HG02588 (cell line): Measurements from ENCODE around the gene ZCCHC14.
"Not testable (repeated sequence)": the region's sequence is repeated elsewhere in the genome, so short reads cannot be mapped to it uniquely, and the experiment has no call there.

Experiments used
- ATAC-seq: cut with Tn5 transposase; IDR thresholded peaks from one replicate; pipeline ENCODE4 v1.9.1; 2021; ENCODE audit warnings: mild to moderate bottlenecking, moderate library complexity; ENCODE audit not compliant: unreplicated experiment

The ZCCHC14 gene

GRCh38 chr16:87366930-87367329, 125.9 kb downstream of the ZCCHC14 start:
- no peak for ATAC-seq

GRCh38 chr16:87366288-87366687, 126.5 kb downstream of the ZCCHC14 start:
- ATAC-seq, result no peak

GRCh38 chr16:87365021-87365713, 127.7 kb downstream of the ZCCHC14 start:
- ATAC-seq, result no peak

GRCh38 chr16:87363771-87364455, 128.9 kb downstream of the ZCCHC14 start:
- ATAC-seq, result no peak

- not testable (repeated sequence) for ATAC-seq
Measured at GRCh38 chr16:87362828-87363559, 129.8 kb downstream of the ZCCHC14 start.

GRCh38 chr16:87361916-87362619, 130.8 kb downstream of the ZCCHC14 start:
- ATAC-seq, result no peak

GRCh38 chr16:87360862-87361610, 131.8 kb downstream of the ZCCHC14 start:
- ATAC-seq, result no peak

GRCh38 chr16:87359121-87359520, 133.7 kb downstream of the ZCCHC14 start:
- no peak for ATAC-seq

- no peak for ATAC-seq
Measured at GRCh38 chr16:87358696-87359095, 134.1 kb downstream of the ZCCHC14 start.

- ATAC-seq, result no peak
Measured at GRCh38 chr16:87358250-87358649, 134.6 kb downstream of the ZCCHC14 start.

- ATAC-seq, result no peak
Measured at GRCh38 chr16:87356491-87356853, 136.4 kb downstream of the ZCCHC14 start.
